HL-60 (cell line): ENCODE data around the gene PCDH11X.
"Not testable (repeated sequence)": the region's sequence is repeated elsewhere in the genome, so short reads cannot be mapped to it uniquely, and the experiment has no call there.

Source experiments
- DNase-seq, 2 experiments: peaks; one replicate each; pipeline ENCODE4 v3.0.0-alpha.2; 2010 to 2020; ENCODE audit warnings: low read depth in 1 of 2, low spot score in 1 of 2
- H3K27ac ChIP-seq: fragments of 250-450 bp; sonication (Bioruptor Pico); replicated peaks from 2 replicates; pipeline ENCODE4 v1.5.1; 2020; ENCODE audit warnings: mild to moderate bottlenecking, moderate library complexity
- H3K27me3 ChIP-seq: fragments of 250-450 bp; sonication (Bioruptor Pico); 2 replicates; pipeline ENCODE4 v1.5.1; 2021; ENCODE audit warnings: mild to moderate bottlenecking, moderate library complexity; ENCODE audit not compliant: insufficient read depth, poor library complexity, severe bottlenecking
- H3K4me3 ChIP-seq: replicated peaks from 2 replicates; pipeline ENCODE4 v1.5.1; 2011; ENCODE audit warnings: mild to moderate bottlenecking, control low read depth, low read length; ENCODE audit not compliant: insufficient read depth
- long read RNA-seq: library from polyadenylated mRNA; unstranded; transcript quantifications from one replicate; pipeline ENCODE4 v2.0.0, GENCODE V29; 2020

Gene PCDH11X
- long read RNA-seq, partial matches to known transcripts = 0 of 1 reads
- long read RNA-seq, other reads (novel, unspliced or antisense) = 1 of 1 reads

DNA sequence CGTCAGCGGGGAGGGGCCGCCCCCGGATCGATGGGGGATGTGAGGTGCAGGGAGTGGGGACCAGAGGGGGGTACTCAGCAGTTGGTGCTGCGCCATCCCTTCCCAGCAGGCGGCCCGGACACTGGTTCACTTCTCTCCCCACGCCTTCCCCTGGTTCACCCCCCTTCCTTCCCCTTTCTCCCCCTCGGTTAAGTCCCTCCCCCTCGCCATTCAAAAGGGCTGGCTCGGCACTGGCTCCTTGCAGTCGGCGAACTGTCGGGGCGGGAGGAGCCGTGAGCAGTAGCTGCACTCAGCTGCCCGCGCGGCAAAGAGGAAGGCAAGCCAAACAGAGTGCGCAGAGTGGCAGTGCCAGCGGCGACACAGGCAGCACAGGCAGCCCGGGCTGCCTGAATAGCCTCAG lies at the start of gene PCDH11X:
PCDH11X (plus strand) TSS at position 241 of the 400 bp plus-strand sequence. CDS start 56,130 bp downstream, outside the sequence.
- H3K4me3 ChIP-seq, H3K27me3 ChIP-seq, H3K27ac ChIP-seq: not testable (repeated sequence)
- peak in 1 of 2 experiments; percentile 50 for DNase-seq

DNA sequence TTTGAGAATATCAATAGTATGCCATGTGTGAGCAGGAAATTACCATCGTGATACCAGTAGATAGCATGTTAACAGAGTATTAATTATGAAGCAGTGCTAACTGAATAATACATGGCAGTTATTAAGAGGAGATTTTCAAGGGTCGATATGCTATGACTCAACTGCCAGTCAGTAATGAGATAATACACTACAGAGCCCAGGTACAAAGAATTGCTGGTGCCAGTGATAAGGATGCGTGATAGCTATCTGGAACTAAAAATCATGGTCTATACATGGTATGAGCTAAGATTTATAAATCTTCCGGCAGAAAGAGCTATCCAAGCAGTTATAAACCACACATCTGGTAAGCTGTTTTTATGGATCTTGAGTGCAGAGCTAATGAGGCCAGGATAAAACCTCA lies 31.7 kb upstream of the PCDH11X start:
- H3K27me3 ChIP-seq, H3K4me3 ChIP-seq, H3K27ac ChIP-seq, DNase-seq: not testable (repeated sequence)

GRCh38 chrX:91753022-91753421 lies 26.2 kb upstream of the PCDH11X start:
- not testable (repeated sequence) for DNase-seq, H3K4me3 ChIP-seq, H3K27ac ChIP-seq, H3K27me3 ChIP-seq

DNA sequence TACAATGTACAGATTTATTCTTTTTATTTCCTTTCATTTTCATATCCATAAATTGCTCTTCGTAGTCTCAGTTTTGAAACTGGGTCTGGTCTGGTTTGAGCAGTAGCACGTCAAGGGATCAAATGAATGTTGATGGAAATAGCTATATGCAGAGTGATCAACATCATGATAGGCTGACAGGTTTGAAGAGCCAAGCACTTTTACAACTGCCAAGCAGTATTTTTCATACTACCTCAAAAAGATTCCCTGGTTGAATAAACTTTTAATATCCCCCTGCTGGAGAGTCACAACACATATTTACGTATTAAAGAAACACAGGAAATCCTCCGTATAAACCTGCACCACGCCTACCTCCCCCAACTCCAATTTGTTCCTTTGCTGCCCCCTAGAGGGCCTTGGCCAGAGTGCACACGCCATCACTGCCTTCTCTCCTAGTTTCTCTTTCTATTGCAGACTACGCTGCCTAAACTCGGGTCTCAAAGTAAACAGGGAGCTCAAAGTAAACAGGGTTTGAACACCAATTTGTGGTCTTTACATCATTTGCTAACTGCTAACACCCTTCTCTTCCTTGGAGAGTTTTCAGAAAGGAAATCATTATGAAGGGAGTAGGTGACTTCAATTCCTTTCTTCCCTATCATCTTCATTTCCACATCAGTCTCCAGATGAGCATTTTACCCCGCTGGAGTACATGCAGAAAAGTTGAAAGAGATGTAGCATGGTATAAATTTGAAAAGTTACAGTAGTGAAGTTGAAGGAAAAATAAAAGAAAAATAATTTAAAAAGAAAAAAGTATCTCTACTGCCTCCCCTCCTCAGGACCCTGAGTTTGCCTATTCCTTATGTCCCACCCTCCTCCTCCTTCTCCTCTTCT lies 8.3 kb upstream of the PCDH11X start:
- not testable (repeated sequence) for H3K27ac ChIP-seq, DNase-seq, H3K4me3 ChIP-seq

DNA sequence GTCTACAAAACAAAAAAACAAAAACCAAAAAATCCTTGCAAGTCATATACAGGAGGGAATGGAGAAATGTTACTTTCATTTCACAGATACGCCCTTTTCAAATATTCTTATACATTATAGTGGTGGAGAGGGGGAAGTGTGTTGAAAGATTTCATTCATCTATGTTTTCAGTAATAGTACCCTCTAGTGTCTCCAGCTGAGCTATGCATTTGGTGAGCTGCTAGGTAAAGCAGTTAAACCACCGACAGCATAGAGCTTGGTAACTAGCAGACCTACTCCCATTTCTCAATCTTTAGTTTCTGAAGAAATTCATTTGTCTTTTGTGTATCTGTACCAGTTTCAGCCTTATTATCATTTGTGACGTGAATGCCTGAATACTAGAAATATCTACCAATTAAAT lies 5.2 kb upstream of the PCDH11X start:
- H3K27me3 ChIP-seq, H3K27ac ChIP-seq, DNase-seq, H3K4me3 ChIP-seq: not testable (repeated sequence)

More for the DNA sequence above, 8.3 kb upstream of the PCDH11X start:
- H3K27me3 ChIP-seq = not testable (repeated sequence)

- not testable (repeated sequence) for DNase-seq, H3K27me3 ChIP-seq, H3K4me3 ChIP-seq, H3K27ac ChIP-seq
Observed at GRCh38 chrX:91780008-91780407, 833 bp downstream of the PCDH11X start.

GRCh38 chrX:91780698-91781097 lies 1.5 kb downstream of the PCDH11X start:
- not testable (repeated sequence) for DNase-seq, H3K4me3 ChIP-seq, H3K27ac ChIP-seq

DNA sequence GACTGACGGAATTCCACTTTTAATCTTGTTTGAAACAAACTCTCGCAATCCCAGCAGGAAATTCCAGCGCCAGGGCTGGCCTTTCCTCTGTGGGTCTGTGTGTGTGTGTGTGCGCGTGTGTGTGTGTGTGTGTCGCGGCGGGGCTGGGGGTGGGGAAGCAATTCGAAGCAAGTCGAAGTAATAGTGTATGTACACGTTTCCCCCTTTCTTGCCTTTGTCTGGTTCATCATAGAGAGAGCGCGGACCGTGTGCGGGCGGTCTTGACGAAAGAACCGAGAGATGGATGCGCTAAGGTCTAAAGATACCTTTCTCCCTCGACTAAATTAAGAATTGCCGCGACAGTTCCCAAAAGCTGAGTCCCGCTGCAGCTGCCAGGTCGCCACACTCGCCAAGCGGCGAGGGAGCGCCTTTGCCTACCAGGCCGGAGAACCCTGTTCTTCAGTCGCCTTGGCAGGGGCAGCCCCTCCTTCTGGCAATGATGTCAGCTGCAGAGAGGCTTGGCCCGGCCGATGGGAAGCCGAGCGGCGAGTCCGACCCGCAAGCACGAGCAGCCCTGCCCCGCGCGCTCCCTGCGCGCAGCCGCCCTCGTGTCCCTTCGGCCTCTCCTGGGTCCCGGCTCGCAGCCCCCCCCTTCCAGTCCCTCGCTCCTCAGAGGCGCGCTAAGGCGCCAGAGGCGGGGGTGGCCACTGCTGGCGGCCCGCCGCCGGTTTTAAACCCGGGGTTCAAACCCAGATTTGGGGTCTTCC lies 2.6 kb downstream of the PCDH11X start:
- H3K4me3 ChIP-seq, H3K27me3 ChIP-seq, DNase-seq: not testable (repeated sequence)

More at GRCh38 chrX:91780698-91781097, 1.5 kb downstream of the PCDH11X start:
- H3K27me3 ChIP-seq = not testable (repeated sequence)

DNA sequence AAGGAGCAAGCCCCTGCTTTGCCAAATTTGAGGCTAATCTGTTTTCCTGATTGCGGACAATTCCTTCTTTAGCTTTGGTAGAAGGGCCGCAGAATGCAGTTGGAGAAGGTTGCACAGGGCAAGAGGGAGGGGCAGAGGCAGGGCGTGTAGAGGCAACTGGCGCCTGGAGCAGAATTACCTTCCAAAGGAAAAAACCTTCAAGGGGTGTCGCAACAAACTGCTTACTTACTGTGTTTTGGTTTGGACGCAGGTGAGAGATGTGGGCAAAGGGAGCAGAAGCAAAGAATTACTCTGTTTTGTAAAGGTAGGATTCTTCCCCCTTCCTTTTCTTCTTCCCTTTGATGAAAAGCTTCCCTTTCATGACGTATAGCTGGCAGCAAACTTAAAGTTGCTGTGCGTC lies 3.6 kb downstream of the PCDH11X start:
- H3K27ac ChIP-seq, DNase-seq, H3K4me3 ChIP-seq, H3K27me3 ChIP-seq: not testable (repeated sequence)

More for the DNA sequence above, 2.6 kb downstream of the PCDH11X start:
- H3K27ac ChIP-seq = not testable (repeated sequence)

DNA sequence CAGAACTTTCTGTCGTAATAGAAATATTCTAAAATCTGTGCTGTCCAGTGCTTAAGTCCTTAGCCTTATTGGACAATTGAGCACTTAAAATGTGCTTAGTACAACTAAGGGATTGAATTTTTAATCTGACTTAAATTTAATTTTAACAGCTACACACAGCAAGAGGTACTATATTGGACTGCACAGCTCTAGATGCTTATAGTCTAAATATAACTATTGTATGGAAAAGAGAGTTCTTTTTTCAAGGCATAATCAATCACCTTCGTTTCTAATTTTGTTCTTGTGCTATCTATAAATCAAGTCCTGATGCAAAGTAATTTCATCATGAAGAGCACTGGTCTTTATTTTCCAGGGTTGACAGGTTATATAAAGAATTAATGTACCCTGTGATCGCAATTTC lies 38.4 kb downstream of the PCDH11X start:
- DNase-seq, H3K4me3 ChIP-seq, H3K27ac ChIP-seq, H3K27me3 ChIP-seq: not testable (repeated sequence)

DNA sequence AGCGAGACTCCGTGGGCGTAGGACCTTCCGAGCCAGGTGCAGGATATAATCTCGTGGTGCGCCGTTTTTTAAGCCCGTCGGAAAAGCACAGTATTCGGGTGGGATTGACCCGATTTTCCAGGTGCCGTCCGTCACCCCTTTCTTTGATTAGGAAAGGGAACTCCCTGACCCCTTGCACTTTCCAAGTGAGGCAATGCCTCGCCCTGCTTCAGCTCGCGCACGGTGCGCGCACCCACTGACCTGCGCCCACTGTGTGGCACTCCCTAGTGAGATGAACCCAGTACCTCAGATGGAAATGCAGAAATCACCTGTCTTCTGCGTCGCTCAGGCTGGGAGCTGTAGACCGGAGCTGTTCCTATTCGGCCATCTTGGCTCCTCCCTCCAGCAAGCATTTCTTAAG lies 46.1 kb downstream of the PCDH11X start:
- not testable (repeated sequence) for H3K27me3 ChIP-seq, H3K4me3 ChIP-seq, DNase-seq, H3K27ac ChIP-seq
